Gastrocnemius medialis (tissue), 4 donors: ENCODE measurements around the gene CHRM2.

Experiments used
- CTCF ChIP-seq, 5 experiments: fragments of 450-650 bp in 3 of 5; fragments of 200-600 bp in 2 of 5; sonication (generic) in 2 of 5; IDR thresholded peaks in 4 of 5; conservative IDR thresholded peaks in 1 of 5; 1 replicate in 4 of 5; 2 replicates in 1 of 5; pipeline ENCODE4 v1.5.1; 2016 to 2019; ENCODE audit warnings: antibody characterized with exemption in 5 of 5, mild to moderate bottlenecking in 3 of 5, moderate library complexity in 3 of 5
- POLR2A ChIP-seq, 2 donors: fragments of 450-650 bp; IDR thresholded peaks; one replicate each; pipeline ENCODE4 v1.6.1; 2017; ENCODE audit warnings: antibody characterized with exemption in 2 of 2, mild to moderate bottlenecking in 2 of 2, moderate library complexity in 2 of 2

GRCh38 chr7:137020351-137020750 is 151.9 kb downstream of the CHRM2 start:
- TF ChIP-seq CTCF (IDR thresholded peaks at IDR 0.05 in 4 of 5, conservative IDR thresholded peaks at IDR 0.05 in 1 of 5), result no peak
- no peak for TF ChIP-seq POLR2A (IDR thresholded peaks at IDR 0.05)
